Right atrium auricular region (tissue), 2 donors: Measurements from ENCODE around the gene LAMA4. TPM values are rescaled to one million over a fixed set of nuclear protein-coding genes. Genes with fewer than 3 reads are reported as not detected.

ENCODE experiments used
- DNase-seq: peaks from one replicate; pipeline ENCODE4 v3.0.0-alpha.2; 2019; ENCODE audit warnings: low spot score
- H3K27ac ChIP-seq, 2 donors: fragments of 200-600 bp; sonication (generic); 1 replicate in 1 of 2; 2 replicates in 1 of 2; pipeline ENCODE4 v1.5.1; 2016 to 2019
- H3K27me3 ChIP-seq, 2 donors: fragments of 200-600 bp; sonication (generic); one replicate each; pipeline versions ENCODE4 v1.5.1 to v1.6.0; 2017 to 2019
- H3K36me3 ChIP-seq: fragments of 200-600 bp; sonication (generic); one replicate; pipeline ENCODE4 v1.5.1; 2016
- H3K4me1 ChIP-seq, 2 donors: fragments of 200-600 bp; sonication (generic); one replicate each; pipeline versions ENCODE4 v1.5.1 to v1.6.0; 2017 to 2019
- H3K4me3 ChIP-seq, 2 donors: fragments of 200-600 bp; sonication (generic); 1 replicate in 1 of 2; 2 replicates in 1 of 2; pipeline ENCODE4 v1.5.1; 2017 to 2019; ENCODE audit warnings: mild to moderate bottlenecking in 1 of 2, moderate library complexity in 1 of 2
- H3K9me3 ChIP-seq, 2 donors: fragments of 200-600 bp; sonication (generic); one replicate each; pipeline ENCODE4 v1.5.1; 2019
- CTCF ChIP-seq, 2 donors: fragments of 200-600 bp; sonication (generic); IDR thresholded peaks; one replicate each; pipeline ENCODE4 v1.5.1; 2019; ENCODE audit warnings: antibody characterized with exemption in 2 of 2
- total RNA-seq, 2 donors: library from RNA; depleted of rRNA; stranded (reverse); fragments of >200 nt; gene quantifications; one replicate each; pipeline ENCODE4 v1.1.0, GENCODE V29; 2016

The LAMA4 gene
- 10 to 100 TPM; 37.2 to 47.1 TPM for total RNA-seq

GRCh38 chr6:112253841-112254816, at the start of gene LAMA4:
LAMA4 (minus strand) TSS chr6:112254567; CDS start chr6:112254150, 417 bp downstream.
- Histone ChIP-seq H3K27me3 (no peaks in the 10 kb centered on the region), H3K4me3 (peak within 1 kb of the TSS; percentile 60 to 72), H3K4me1 (peaks cover 0 to 40% of the 10 kb centered on the region in 2 donors), H3K9me3 (no peaks in the 10 kb centered on the region), H3K27ac (peak within 1 kb of the TSS; percentile 91 to 95), H3K36me3 (no peaks in the 10 kb centered on the region)
- TF ChIP-seq CTCF (IDR thresholded peaks at IDR 0.05), result no peak
- DNase-seq, result peak; percentile 72

- Histone ChIP-seq H3K36me3 (no peaks in the 10 kb centered on the region), H3K4me3 (no peak overlapping the region), H3K9me3 (no peaks in the 10 kb centered on the region), H3K27ac (no peak overlapping the region), H3K4me1 (peaks cover 0 to 15% of the 10 kb centered on the region in 2 donors), H3K27me3 (no peaks in the 10 kb centered on the region)
- no peak for DNase-seq
- no peak for TF ChIP-seq CTCF (IDR thresholded peaks at IDR 0.05)
Measured at GRCh38 chr6:112302142-112302705, 47.9 kb upstream of the LAMA4 start.

- DNase-seq, result no peak
- Histone ChIP-seq H3K27me3 (no peaks in the 10 kb centered on the region), H3K4me3 (no peak overlapping the region), H3K27ac (no peak overlapping the region), H3K9me3 (no peaks in the 10 kb centered on the region), H3K4me1 (peaks cover 0 to 15% of the 10 kb centered on the region in 2 donors), H3K36me3 (no peaks in the 10 kb centered on the region)
- no peak for TF ChIP-seq CTCF (IDR thresholded peaks at IDR 0.05)
Measured at GRCh38 chr6:112300896-112301295, 46.5 kb upstream of the LAMA4 start.

GRCh38 chr6:112298816-112299281, 44.5 kb upstream of the LAMA4 start:
- no peak for TF ChIP-seq CTCF (IDR thresholded peaks at IDR 0.05)
- Histone ChIP-seq H3K9me3 (no peaks in the 10 kb centered on the region), H3K27ac (peak overlapping the region in 1 of 2 donors; percentile 64), H3K27me3 (no peaks in the 10 kb centered on the region), H3K4me3 (no peak overlapping the region), H3K36me3 (no peaks in the 10 kb centered on the region), H3K4me1 (peaks cover 0 to 15% of the 10 kb centered on the region in 2 donors)
- no peak for DNase-seq

- H3K27ac ChIP-seq, result peak overlapping the region; percentile 25 to 64
- peaks cover 0 to 15% of the 10 kb centered on the region in 2 donors for H3K4me1 ChIP-seq
- H3K4me3 ChIP-seq, result no peak overlapping the region
- H3K27me3 ChIP-seq, result no peaks in the 10 kb centered on the region
- no peak for TF ChIP-seq CTCF (IDR thresholded peaks at IDR 0.05)
- no peak for DNase-seq
- no peaks in the 10 kb centered on the region for H3K36me3 ChIP-seq
- no peaks in the 10 kb centered on the region for H3K9me3 ChIP-seq
Measured at GRCh38 chr6:112298021-112298745, 43.8 kb upstream of the LAMA4 start.
